Colonic mucosa (tissue), 4 donors: ENCODE measurements around the gene TCF12. TPM values are rescaled to one million over a fixed set of nuclear protein-coding genes. Genes with fewer than 3 reads are reported as not detected.

ENCODE experiments used
- DNase-seq: peaks from one replicate; pipeline ENCODE4 v3.0.0-alpha.2; 2020
- H3K27ac ChIP-seq: fragments of 200-600 bp; one replicate; pipeline ENCODE4 v1.8.0; 2021
- H3K27me3 ChIP-seq: fragments of 200-600 bp; one replicate; pipeline ENCODE4 v1.8.0; 2021
- H3K36me3 ChIP-seq: fragments of 200-600 bp; one replicate; pipeline ENCODE4 v1.8.0; 2021
- H3K4me1 ChIP-seq: fragments of 200-600 bp; one replicate; pipeline ENCODE4 v1.8.0; 2021; ENCODE audit warnings: mild to moderate bottlenecking
- H3K4me3 ChIP-seq: fragments of 200-600 bp; one replicate; pipeline ENCODE4 v1.8.0; 2021
- H3K9ac ChIP-seq, 2 donors: one replicate each; pipeline ENCODE4 v1.7.0; 2013; ENCODE audit warnings: control low read depth in 2 of 2, low read depth in 2 of 2, low read length in 2 of 2
- H3K9me3 ChIP-seq: fragments of 200-600 bp; one replicate; pipeline ENCODE4 v1.8.0; 2021
- intact Hi-C: fragments of 100-400 bp; cut with DNase I; formaldehyde crosslinking; loops from one replicate; pipeline ENCODE4 v1.14.1; 2022
- total RNA-seq, 2 donors: library from RNA; stranded (reverse); fragmentation: NEBNext Ultra II Directional in 1 of 2; extraction: Animal tissue kit (Norgen Biotek cat#: 25700) in 1 of 2; gene quantifications; one replicate each; pipeline ENCODE4 v1.2.1, GENCODE V29; 2021
- TF ChIP-seq, protein P1 (sequence below): fragments of 200-600 bp; IDR thresholded peaks from one replicate; pipeline ENCODE4 v1.8.0; 2022; ENCODE audit warnings: antibody characterized with exemption, mild to moderate bottlenecking
- donor health status: healthy.
- donor health status: DM: no; HTN: no; CAD: no.
- donor health status: DM: no; HTN: no; CAD: no.

Gene TCF12
- total RNA-seq, 2 donors from 2014 or later = 68.7 to 76.3 TPM

DNA sequence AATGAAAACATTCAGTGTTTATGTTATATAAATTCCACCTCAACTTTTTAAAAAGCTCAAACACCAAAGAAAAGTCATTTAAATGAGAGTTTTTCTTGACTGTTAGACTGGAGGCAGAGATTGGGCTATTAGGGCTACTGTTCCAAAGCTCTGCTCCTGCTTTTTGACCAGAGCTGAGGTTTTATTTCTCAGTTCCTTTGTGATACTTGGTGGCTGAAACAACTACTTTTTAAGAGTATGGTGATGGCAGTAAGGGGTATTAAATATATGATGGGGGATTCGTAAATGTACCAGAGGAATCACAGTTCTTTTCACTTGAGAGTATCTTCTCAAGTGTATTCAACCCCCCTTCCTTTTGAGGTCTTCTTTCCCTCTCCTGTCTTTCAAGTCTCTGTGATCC is 271.8 kb downstream of the TCF12 start:
- Histone ChIP-seq H3K36me3 (no peaks in the 10 kb centered on the region), H3K4me3 (no peak overlapping the region), H3K9ac (no peak overlapping the region), H3K4me1 (no peaks in the 10 kb centered on the region), H3K27me3 (no peaks in the 10 kb centered on the region), H3K9me3 (no peaks in the 10 kb centered on the region), H3K27ac (no peak overlapping the region)
- DNase-seq = no peak
- TF ChIP-seq, protein P1, sequence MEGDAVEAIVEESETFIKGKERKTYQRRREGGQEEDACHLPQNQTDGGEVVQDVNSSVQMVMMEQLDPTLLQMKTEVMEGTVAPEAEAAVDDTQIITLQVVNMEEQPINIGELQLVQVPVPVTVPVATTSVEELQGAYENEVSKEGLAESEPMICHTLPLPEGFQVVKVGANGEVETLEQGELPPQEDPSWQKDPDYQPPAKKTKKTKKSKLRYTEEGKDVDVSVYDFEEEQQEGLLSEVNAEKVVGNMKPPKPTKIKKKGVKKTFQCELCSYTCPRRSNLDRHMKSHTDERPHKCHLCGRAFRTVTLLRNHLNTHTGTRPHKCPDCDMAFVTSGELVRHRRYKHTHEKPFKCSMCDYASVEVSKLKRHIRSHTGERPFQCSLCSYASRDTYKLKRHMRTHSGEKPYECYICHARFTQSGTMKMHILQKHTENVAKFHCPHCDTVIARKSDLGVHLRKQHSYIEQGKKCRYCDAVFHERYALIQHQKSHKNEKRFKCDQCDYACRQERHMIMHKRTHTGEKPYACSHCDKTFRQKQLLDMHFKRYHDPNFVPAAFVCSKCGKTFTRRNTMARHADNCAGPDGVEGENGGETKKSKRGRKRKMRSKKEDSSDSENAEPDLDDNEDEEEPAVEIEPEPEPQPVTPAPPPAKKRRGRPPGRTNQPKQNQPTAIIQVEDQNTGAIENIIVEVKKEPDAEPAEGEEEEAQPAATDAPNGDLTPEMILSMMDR = no peak
- intact Hi-C loops = no loop called here

DNA sequence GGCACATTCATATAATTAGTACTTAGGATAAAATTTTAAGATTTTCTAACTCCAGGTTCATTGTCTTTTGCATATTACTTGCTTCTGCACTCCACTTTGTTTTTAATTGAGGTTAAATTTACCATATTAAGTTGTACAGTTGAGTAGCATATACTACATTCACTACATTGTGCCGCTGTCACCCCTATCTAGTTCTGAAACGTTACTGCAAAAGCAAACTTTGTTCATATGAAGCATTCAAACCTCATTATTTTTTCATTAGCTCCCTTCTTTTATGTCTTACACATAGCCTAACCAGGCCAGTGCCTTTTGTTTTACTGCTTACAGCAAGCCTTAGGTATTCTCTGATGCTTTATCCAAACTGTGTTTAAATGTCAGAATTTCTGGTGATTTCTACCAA is 274.7 kb downstream of the TCF12 start:
- Histone ChIP-seq H3K4me1 (no peaks in the 10 kb centered on the region), H3K27ac (no peak overlapping the region), H3K36me3 (no peaks in the 10 kb centered on the region), H3K9me3 (no peaks in the 10 kb centered on the region), H3K4me3 (no peak overlapping the region), H3K9ac (no peak overlapping the region), H3K27me3 (no peaks in the 10 kb centered on the region)
- no peak for DNase-seq
- TF ChIP-seq, protein P1 = no peak
- intact Hi-C loops = no loop called here

DNA sequence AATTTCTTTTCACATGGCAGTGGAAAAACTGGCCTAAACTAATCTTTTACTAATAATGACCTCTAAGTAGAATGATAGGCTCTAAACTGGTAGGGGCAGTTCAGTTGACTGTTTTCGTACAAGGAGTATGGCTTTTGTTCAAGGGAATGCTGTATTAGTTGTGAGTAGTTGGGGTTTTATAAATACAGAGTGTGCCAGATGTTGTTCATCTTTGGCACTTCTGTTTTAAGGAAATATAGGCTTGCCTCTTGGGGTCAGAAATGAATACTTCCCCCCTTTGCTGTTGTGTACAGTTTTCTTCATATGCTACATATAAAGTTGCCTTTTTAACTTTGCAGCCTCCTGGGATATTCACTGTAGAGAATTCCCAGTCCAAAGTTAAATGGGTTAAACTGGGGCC is 276.9 kb downstream of the TCF12 start:
- TF ChIP-seq, protein P1 = no peak
- intact Hi-C loops = no loop called here
- Histone ChIP-seq H3K27me3 (no peaks in the 10 kb centered on the region), H3K4me1 (no peaks in the 10 kb centered on the region), H3K9ac (no peak overlapping the region), H3K9me3 (no peaks in the 10 kb centered on the region), H3K4me3 (no peak overlapping the region), H3K36me3 (no peaks in the 10 kb centered on the region), H3K27ac (no peak overlapping the region)
- DNase-seq = no peak

DNA sequence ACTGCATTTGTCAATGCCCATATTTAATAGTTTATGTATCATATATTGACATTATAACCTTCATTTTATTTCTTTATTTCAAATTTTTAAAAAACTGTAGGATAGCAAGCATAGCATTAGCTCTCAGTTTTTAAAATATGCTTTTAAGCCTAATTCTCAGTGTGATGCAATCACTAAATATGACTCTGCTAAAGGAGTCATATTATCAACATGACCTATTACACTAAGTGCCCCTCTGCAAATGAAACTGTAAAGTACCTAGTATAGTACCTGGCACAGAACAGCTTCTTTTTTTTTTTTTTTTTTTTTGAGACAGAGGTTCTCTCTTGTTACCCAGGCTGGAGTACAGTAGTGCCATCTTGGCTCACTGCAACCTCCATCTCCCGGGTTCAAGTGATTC is 278.4 kb downstream of the TCF12 start:
- TF ChIP-seq, protein P1 = no peak
- no peak overlapping the region for H3K9ac ChIP-seq
- no peaks in the 10 kb centered on the region for H3K4me1 ChIP-seq
- no peak for DNase-seq
- H3K4me3 ChIP-seq = no peak overlapping the region
- H3K27ac ChIP-seq = no peak overlapping the region
- intact Hi-C loops = no loop called here
- H3K9me3 ChIP-seq = no peaks in the 10 kb centered on the region
- no peaks in the 10 kb centered on the region for H3K27me3 ChIP-seq
- H3K36me3 ChIP-seq = no peaks in the 10 kb centered on the region

DNA sequence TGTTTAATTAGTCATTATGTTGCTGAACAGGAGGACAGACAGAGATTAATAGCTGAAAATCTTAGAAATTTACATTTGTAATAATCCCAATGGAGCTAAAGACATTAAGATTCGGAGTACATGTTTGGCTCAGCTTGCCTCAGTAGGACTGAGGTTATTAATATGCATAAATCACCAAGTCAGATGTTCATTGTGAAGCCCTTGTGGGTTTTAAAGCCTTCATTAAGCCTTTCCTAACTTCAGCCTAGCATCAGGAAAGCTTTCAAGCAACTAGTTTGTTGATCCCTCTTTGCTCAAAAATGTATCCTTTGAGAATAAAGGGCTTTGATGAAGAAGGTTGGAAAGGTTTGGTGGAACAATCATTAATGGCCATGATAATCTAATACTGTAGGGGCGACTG is 279.7 kb downstream of the TCF12 start:
- H3K4me1 ChIP-seq = no peaks in the 10 kb centered on the region
- intact Hi-C loops = no loop called here
- no peak for DNase-seq
- H3K9me3 ChIP-seq = no peaks in the 10 kb centered on the region
- H3K9ac ChIP-seq = no peak overlapping the region
- H3K4me3 ChIP-seq = no peak overlapping the region
- no peaks in the 10 kb centered on the region for H3K27me3 ChIP-seq
- H3K36me3 ChIP-seq = no peaks in the 10 kb centered on the region
- TF ChIP-seq, protein P1 = no peak
- peak overlapping the region; percentile 12 for H3K27ac ChIP-seq
